Uterus (tissue), 4 donors: ENCODE data around the gene EHMT1. TPM values are rescaled to one million over a fixed set of nuclear protein-coding genes. Genes with fewer than 3 reads are reported as not detected.

Experiments
- DNase-seq, 2 donors: peaks; one replicate each; pipeline ENCODE4 v3.0.0-alpha.2; 2019 to 2020
- H3K27ac ChIP-seq, 2 donors: fragments of 200-600 bp; sonication (generic); 1 replicate in 1 of 2; 2 replicates in 1 of 2; pipeline ENCODE4 v1.5.1; 2016 to 2018
- H3K27me3 ChIP-seq, 2 donors: fragments of 200-600 bp; sonication (generic); one replicate each; pipeline ENCODE4 v1.5.1; 2018 to 2019; ENCODE audit warnings: control low read depth in 1 of 2
- H3K36me3 ChIP-seq, 2 donors: fragments of 200-600 bp; sonication (generic); one replicate each; pipeline ENCODE4 v1.5.1; 2019; ENCODE audit warnings: control low read depth in 1 of 2
- H3K4me1 ChIP-seq, 2 donors: fragments of 200-600 bp; sonication (generic); one replicate each; pipeline ENCODE4 v1.5.1; 2018 to 2019; ENCODE audit warnings: control low read depth in 1 of 2
- H3K4me3 ChIP-seq, 2 donors: fragments of 200-600 bp; sonication (generic); 1 replicate in 1 of 2; 2 replicates in 1 of 2; pipeline ENCODE4 v1.5.1; 2018 to 2019; ENCODE audit warnings: mild to moderate bottlenecking in 1 of 2
- H3K9me3 ChIP-seq, 2 donors: fragments of 200-600 bp; sonication (generic); one replicate each; pipeline ENCODE4 v1.5.1; 2019; ENCODE audit warnings: control low read depth in 1 of 2
- POLR2A ChIP-seq, 2 donors: fragments of 450-650 bp; IDR thresholded peaks; one replicate each; pipeline ENCODE4 v1.6.1; 2016; ENCODE audit warnings: antibody characterized with exemption in 2 of 2, mild to moderate bottlenecking in 1 of 2, moderate library complexity in 1 of 2
- intact Hi-C: fragments of 100-400 bp; cut with DNase I; formaldehyde crosslinking; loops from one replicate; pipeline ENCODE4 v1.15.1; 2023; ENCODE audit warnings: low total_unique reads
- total RNA-seq, 4 donors: library from RNA; depleted of rRNA in 3 of 4; stranded (reverse); fragments of >200 nt in 3 of 4; gene quantifications; one replicate each; pipeline versions ENCODE4 v1.1.0 to v1.2.4, GENCODE V29; 2014 to 2023
- TF ChIP-seq, protein P1 (sequence below), 4 experiments: fragments of 200-600 bp in 2 of 4; fragments of 450-650 bp in 2 of 4; sonication (generic) in 2 of 4; IDR thresholded peaks; one replicate each; pipeline ENCODE4 v1.5.1; 2016 to 2019; ENCODE audit warnings: antibody characterized with exemption in 4 of 4, mild to moderate bottlenecking in 2 of 4, moderate library complexity in 1 of 4
- donor health status: DM: yes; HTN: yes; CAD: no.

The EHMT1 gene
- total RNA-seq, 4 donors from 2014 or later = 32.6 to 109 (median 74.9) TPM

DNA sequence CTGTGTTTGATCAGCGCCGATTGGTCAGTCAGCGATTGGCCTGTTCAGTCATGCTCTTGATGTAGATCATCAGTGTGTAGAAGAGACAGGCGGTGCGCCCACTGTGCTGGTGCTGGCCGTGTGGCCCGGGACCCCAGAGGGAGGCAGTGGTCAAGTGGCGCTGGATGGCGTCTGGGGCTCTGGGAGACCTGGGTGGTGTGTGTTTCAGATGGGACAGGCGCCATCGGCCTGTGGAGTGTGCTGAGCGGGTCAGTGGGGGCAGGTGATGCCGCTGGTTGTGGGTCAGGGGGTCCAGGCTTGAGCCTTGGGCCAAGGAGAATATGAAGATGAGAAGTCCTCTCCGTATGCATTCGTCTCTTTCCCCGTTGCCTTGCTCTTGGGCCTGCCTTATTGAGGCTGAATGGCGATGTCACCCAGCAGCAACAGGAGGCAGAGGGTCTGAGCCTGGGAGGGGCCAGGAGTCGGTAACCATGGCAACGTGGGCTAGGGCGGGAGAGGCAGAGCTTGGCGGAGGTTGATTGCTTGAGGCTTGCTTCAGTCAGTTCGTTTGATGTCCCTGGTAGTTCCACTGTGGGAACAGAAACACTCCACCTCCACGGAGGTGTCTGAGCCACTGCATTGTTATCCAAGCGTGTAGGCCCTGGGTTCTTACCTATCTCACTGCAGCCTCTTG is 141.0 kb downstream of the EHMT1 start:
- H3K27me3 ChIP-seq = no peaks in the 10 kb centered on the region
- no peak overlapping the region for H3K27ac ChIP-seq
- H3K36me3 ChIP-seq = no peaks in the 10 kb centered on the region
- TF ChIP-seq, protein P1, sequence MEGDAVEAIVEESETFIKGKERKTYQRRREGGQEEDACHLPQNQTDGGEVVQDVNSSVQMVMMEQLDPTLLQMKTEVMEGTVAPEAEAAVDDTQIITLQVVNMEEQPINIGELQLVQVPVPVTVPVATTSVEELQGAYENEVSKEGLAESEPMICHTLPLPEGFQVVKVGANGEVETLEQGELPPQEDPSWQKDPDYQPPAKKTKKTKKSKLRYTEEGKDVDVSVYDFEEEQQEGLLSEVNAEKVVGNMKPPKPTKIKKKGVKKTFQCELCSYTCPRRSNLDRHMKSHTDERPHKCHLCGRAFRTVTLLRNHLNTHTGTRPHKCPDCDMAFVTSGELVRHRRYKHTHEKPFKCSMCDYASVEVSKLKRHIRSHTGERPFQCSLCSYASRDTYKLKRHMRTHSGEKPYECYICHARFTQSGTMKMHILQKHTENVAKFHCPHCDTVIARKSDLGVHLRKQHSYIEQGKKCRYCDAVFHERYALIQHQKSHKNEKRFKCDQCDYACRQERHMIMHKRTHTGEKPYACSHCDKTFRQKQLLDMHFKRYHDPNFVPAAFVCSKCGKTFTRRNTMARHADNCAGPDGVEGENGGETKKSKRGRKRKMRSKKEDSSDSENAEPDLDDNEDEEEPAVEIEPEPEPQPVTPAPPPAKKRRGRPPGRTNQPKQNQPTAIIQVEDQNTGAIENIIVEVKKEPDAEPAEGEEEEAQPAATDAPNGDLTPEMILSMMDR (IDR thresholded peaks at IDR 0.05) = no peak
- no peak for TF ChIP-seq POLR2A (IDR thresholded peaks at IDR 0.05)
- H3K9me3 ChIP-seq = no peaks in the 10 kb centered on the region
- intact Hi-C loops = no loop called here
- DNase-seq = no peak
- H3K4me3 ChIP-seq = no peak overlapping the region
- no peaks in the 10 kb centered on the region for H3K4me1 ChIP-seq

DNA sequence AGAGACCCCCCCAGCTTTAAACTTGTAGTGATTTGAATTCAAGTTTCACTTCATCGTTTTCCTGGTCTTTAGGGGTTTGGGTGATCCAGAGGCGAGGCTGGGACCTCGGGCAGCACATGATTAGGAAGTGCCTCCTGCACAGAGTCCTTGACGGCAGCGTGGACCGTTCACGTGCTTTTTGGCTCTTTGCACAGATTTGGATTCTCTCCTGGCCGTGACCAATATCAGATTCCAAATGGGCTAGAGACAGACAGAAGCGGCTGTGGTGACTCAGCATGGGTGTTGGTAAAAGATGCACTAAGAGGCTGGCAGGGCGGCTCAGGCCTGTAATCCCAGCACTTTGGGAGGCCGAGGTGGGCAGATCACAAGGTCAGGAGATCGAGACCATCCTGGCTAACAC is 141.6 kb downstream of the EHMT1 start:
- Histone ChIP-seq H3K4me3 (no peak overlapping the region), H3K27ac (no peak overlapping the region), H3K4me1 (no peaks in the 10 kb centered on the region), H3K36me3 (no peaks in the 10 kb centered on the region), H3K27me3 (no peaks in the 10 kb centered on the region), H3K9me3 (no peaks in the 10 kb centered on the region)
- intact Hi-C loops = no loop called here
- no peak for TF ChIP-seq POLR2A (IDR thresholded peaks at IDR 0.05)
- no peak for DNase-seq

DNA sequence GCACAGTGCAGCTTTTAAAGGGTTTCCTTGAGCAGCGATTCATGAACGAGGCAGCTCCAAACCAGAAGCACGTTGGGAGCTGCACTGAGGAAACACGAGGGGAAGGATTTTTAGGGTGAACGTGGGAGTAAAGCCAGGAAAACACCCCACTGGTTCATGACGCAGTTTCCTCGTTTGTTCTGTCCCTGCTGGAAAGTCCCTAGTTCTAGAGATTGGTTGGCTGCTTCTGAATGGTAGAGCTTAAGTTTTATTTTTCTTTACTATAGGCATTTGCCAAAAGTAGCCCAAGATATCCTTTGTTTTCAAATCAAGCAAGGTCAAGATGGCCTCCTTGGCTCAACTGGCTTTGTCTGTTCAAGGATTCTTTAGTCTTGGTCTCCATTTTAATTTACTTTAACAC is 142.2 kb downstream of the EHMT1 start:
- Histone ChIP-seq H3K27ac (no peak overlapping the region), H3K36me3 (no peaks in the 10 kb centered on the region)

DNA sequence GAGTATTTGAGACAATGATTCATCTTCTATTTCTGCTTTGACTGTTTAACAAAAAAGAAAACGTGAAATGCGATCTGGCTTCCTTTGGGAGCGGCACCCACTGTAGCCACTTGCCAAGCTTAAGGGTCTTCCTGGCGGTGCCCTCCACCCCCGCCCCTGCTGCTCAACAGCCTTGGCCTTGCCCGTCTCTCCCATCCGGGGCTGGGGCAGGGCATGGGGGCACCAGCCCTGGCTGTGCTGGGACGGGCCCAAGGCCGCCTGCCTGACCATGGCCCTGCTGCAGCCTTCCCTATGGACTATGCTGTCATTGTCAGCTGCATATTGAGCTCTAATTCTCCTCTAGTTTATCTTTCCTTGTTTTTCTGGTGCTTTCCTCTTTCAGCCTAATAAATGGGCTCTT is 143.0 kb downstream of the EHMT1 start:
- no peak overlapping the region for H3K27ac ChIP-seq
- H3K4me3 ChIP-seq = no peak overlapping the region
- no peaks in the 10 kb centered on the region for H3K9me3 ChIP-seq
- TF ChIP-seq, protein P1 (IDR thresholded peaks at IDR 0.05) = no peak
- no peak for TF ChIP-seq POLR2A (IDR thresholded peaks at IDR 0.05)
- DNase-seq = no peak
- H3K27me3 ChIP-seq = no peaks in the 10 kb centered on the region
- intact Hi-C loops = no loop called here
- H3K4me1 ChIP-seq = no peaks in the 10 kb centered on the region
- no peaks in the 10 kb centered on the region for H3K36me3 ChIP-seq

More for the DNA sequence above, 142.2 kb downstream of the EHMT1 start:
- no peaks in the 10 kb centered on the region for H3K9me3 ChIP-seq
- no peak overlapping the region for H3K4me3 ChIP-seq
- no peak for DNase-seq
- H3K4me1 ChIP-seq = no peaks in the 10 kb centered on the region
- intact Hi-C loops = no loop called here
- TF ChIP-seq, protein P1 (IDR thresholded peaks at IDR 0.05) = no peak
- no peak for TF ChIP-seq POLR2A (IDR thresholded peaks at IDR 0.05)
- H3K27me3 ChIP-seq = no peaks in the 10 kb centered on the region

DNA sequence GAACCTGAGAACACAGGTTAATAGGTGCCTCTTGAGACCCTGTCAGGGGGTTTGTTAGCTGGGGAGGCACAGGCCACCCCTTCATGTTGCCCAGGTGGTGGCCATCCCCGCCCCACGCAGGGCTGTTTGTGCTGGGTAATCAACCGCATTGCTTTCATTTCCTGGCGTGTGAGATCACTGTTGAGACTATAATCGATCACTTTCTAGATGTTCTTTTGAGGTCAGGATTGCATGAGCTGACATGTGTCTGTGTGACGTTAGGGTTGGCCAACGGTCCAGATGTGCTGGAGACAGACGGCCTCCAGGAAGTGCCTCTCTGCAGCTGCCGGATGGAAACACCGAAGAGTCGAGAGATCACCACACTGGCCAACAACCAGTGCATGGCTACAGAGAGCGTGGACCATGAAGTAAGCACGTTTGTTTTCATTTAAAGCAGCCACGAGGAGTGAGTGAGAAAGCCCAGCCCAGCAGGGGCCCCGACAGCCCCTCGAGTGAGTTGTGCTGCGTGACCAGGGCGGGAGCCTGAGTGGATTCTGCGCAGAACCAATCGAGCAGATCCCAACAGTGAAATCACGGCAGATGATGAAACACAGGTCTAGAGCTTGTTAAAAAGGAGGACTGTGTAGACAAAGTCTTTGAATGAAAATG is 143.7 kb downstream of the EHMT1 start:
- Histone ChIP-seq H3K36me3 (no peaks in the 10 kb centered on the region), H3K27ac (no peak overlapping the region), H3K27me3 (no peaks in the 10 kb centered on the region), H3K4me3 (no peak overlapping the region), H3K9me3 (no peaks in the 10 kb centered on the region), H3K4me1 (no peaks in the 10 kb centered on the region)
- intact Hi-C loops = no loop called here
- DNase-seq = no peak
- TF ChIP-seq POLR2A (IDR thresholded peaks at IDR 0.05) = no peak
- TF ChIP-seq, protein P1 (IDR thresholded peaks at IDR 0.05) = no peak
